ENCODE results near the gene ATP8B1.

GRCh38 chr18:57629422-57629821 is 173.7 kb downstream of the ATP8B1 start:
- no peak for TF ChIP-seq CTCF (IDR thresholded peaks at IDR 0.05; ENCODE audit: low read depth, low read length)
- TF ChIP-seq, protein P1, sequence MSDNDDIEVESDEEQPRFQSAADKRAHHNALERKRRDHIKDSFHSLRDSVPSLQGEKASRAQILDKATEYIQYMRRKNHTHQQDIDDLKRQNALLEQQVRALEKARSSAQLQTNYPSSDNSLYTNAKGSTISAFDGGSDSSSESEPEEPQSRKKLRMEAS (IDR thresholded peaks at IDR 0.05; ENCODE audit: low read depth, low read length), result no peak
- TF ChIP-seq POLR2A (IDR thresholded peaks at IDR 0.05; ENCODE audit: extremely low read depth, insufficient read length), result no peak

All from NB4 (cell line).